ENCODE results near the gene CNGB1. TPM values are rescaled to one million over a fixed set of nuclear protein-coding genes. Genes with fewer than 3 reads are reported as not detected.

CNGB1 gene
- total RNA-seq, 4 donors from 2014 or later, result 0.14 to 1.9 (median 0.87) TPM

DNA sequence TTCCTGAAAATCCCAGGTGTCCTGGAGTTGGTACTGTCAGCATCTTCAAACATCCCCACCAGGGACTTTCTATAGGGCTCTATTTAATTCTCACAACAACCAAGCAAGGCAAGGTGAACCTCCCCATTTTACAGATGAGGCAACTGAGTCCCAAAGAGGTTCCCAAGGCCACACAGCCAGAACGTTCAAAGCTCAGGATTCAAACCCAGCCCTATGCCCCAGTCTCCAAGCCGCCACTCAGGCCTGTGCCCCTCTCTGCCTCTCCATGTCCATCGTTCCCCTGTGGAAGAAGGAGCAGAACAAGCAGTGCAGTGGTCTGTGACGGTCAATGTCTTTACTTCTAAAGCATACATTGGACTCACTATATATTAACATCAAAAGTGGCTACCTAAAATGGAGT is 23.4 kb upstream of the CNGB1 start:
- intact Hi-C loops (cut with DNase I; ENCODE audit: low total_unique reads), result loop anchor here (10.0 kb wide), 1 partner anchor 420 kb away; no protein-coding TSS in a partner anchor
- Histone ChIP-seq H3K27me3 (no peaks in the 10 kb centered on the region), H3K9me3 (no peaks in the 10 kb centered on the region), H3K36me3 (peaks cover 0 to 15% (median 3%) of the 10 kb centered on the region in 4 donors), H3K27ac (no peak overlapping the region), H3K4me1 (peaks cover 0 to 23% (median 5%) of the 10 kb centered on the region in 4 donors), H3K4me3 (no peak overlapping the region)
- in situ Hi-C loops (cut with MboI; ENCODE audit: low pct_ligation_motif_present in 1 of 4, low pct_unique_long_range_greater_than_20kb in 1 of 4, low sequenced_read_pairs in 3 of 4), result no loop called here
- no peak for TF ChIP-seq POLR2A (IDR thresholded peaks at IDR 0.05)
- no peak for TF ChIP-seq POLR2AphosphoS5 (IDR thresholded peaks at IDR 0.05)
- no peak for TF ChIP-seq EP300 (IDR thresholded peaks at IDR 0.05; ENCODE audit: low read depth)
- TF ChIP-seq, protein P1, sequence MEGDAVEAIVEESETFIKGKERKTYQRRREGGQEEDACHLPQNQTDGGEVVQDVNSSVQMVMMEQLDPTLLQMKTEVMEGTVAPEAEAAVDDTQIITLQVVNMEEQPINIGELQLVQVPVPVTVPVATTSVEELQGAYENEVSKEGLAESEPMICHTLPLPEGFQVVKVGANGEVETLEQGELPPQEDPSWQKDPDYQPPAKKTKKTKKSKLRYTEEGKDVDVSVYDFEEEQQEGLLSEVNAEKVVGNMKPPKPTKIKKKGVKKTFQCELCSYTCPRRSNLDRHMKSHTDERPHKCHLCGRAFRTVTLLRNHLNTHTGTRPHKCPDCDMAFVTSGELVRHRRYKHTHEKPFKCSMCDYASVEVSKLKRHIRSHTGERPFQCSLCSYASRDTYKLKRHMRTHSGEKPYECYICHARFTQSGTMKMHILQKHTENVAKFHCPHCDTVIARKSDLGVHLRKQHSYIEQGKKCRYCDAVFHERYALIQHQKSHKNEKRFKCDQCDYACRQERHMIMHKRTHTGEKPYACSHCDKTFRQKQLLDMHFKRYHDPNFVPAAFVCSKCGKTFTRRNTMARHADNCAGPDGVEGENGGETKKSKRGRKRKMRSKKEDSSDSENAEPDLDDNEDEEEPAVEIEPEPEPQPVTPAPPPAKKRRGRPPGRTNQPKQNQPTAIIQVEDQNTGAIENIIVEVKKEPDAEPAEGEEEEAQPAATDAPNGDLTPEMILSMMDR (IDR thresholded peaks at IDR 0.05), result no peak
- DNase-seq, result no peak
- WGBS, 2 donors (ENCODE audit: low coverage in 1 of 2), result 92 to 96% methylated on average over 3 to 4 of the region's 4 CpGs

DNA sequence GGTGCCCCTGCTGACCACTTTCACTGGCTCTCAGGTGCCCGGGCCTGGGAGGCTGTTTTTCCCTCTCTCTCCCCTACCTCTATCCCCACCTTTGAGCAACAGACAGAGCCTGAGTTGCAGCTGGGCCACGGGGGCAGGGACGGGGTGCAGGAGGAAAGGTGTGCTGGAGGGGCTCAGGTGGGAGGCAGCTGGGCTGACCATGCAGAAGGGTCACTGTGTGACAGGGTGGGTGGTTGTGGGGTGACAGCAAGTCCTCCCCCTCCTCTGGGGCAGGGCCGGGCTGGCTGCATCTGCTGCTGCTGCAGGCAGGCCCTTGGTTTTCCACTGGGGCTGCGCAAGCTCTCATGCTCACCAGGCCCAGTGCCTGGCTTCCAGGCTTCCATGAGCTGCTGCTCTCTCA is 23.0 kb upstream of the CNGB1 start:
- Histone ChIP-seq H3K36me3 (peaks cover 0 to 15% (median 3%) of the 10 kb centered on the region in 4 donors), H3K4me1 (peaks cover 0 to 18% (median 2%) of the 10 kb centered on the region in 4 donors), H3K27me3 (no peaks in the 10 kb centered on the region), H3K27ac (no peak overlapping the region), H3K9me3 (no peaks in the 10 kb centered on the region), H3K4me3 (no peak overlapping the region)
- intact Hi-C loops (cut with DNase I; ENCODE audit: low total_unique reads), result loop anchor here (10.0 kb wide), 1 partner anchor 419 kb away; no protein-coding TSS in a partner anchor
- in situ Hi-C loops (cut with MboI; ENCODE audit: low pct_ligation_motif_present in 1 of 4, low pct_unique_long_range_greater_than_20kb in 1 of 4, low sequenced_read_pairs in 3 of 4), result no loop called here
- DNase-seq, result no peak
- TF ChIP-seq POLR2AphosphoS5 (IDR thresholded peaks at IDR 0.05), result no peak
- no peak for TF ChIP-seq POLR2A (IDR thresholded peaks at IDR 0.05)
- TF ChIP-seq EP300 (IDR thresholded peaks at IDR 0.05; ENCODE audit: low read depth), result no peak
- TF ChIP-seq, protein P1 (IDR thresholded peaks at IDR 0.05), result no peak
- WGBS, 2 donors (ENCODE audit: low coverage in 1 of 2), result 88 to 100% methylated on average over 1 to 5 of the region's 5 CpGs

DNA sequence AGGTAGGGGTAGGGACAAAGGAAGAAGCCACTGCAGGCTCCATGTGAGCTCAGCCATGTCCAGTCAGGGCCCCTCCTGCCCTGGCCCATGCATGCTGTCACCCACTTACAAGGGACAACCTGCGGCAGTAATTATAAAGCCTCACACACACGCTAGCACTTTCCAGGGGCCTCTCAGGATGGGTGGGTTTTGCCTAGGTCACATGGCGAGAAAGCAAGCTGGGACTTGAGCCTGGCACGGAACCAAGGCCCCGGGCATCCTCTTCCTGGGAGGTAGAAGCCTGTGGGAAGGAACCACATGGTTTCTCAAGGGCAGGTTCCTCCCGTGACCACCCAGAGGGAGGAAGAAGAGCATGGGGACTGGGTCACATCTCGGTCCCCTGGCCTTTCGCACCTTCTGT is 22.5 kb upstream of the CNGB1 start:
- H3K27ac ChIP-seq, result no peak overlapping the region
- in situ Hi-C loops (cut with MboI; ENCODE audit: low pct_ligation_motif_present in 1 of 4, low pct_unique_long_range_greater_than_20kb in 1 of 4, low sequenced_read_pairs in 3 of 4) (no loop called here), intact Hi-C loops (cut with DNase I; ENCODE audit: low total_unique reads) (loop anchor here (10.0 kb wide), 1 partner anchor 419 kb away; no protein-coding TSS in a partner anchor)

DNA sequence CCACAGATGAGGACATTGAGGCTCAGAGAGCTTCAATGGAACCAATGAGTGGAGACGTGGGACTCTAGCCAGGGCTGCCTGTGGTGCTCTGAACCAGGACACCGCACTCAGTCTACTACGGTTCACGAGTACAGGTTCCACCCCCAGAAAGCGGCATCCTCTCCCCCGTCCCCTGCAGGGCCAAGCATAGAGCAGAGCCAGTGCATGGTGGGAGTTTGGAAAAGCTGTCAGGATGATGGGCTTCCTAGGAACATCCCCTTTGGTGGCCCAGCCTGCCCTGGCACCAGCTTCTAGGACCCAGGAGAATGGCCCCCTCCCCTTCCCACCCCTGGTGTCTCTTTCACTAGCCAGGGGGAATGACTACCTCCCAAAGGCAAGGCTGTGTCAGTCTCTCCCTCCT is 21.2 kb upstream of the CNGB1 start:
- Histone ChIP-seq H3K9me3 (no peaks in the 10 kb centered on the region), H3K27me3 (no peaks in the 10 kb centered on the region), H3K27ac (no peak overlapping the region), H3K36me3 (peaks cover 0 to 10% (median 3%) of the 10 kb centered on the region in 4 donors), H3K4me1 (peaks cover 0 to 6% (median 0%) of the 10 kb centered on the region in 4 donors), H3K4me3 (no peak overlapping the region)
- intact Hi-C loops (cut with DNase I; ENCODE audit: low total_unique reads), result loop anchor here (10.0 kb wide), 1 partner anchor 417 kb away; no protein-coding TSS in a partner anchor
- WGBS, 2 donors (ENCODE audit: low coverage in 1 of 2), result 96% methylated on average over 6 of the region's 6 CpGs; no CpG with 5 or more reads in 1 of the 2 donors
- in situ Hi-C loops (cut with MboI; ENCODE audit: low pct_ligation_motif_present in 1 of 4, low pct_unique_long_range_greater_than_20kb in 1 of 4, low sequenced_read_pairs in 3 of 4), result no loop called here
- DNase-seq, result no peak
- no peak for TF ChIP-seq POLR2AphosphoS5 (IDR thresholded peaks at IDR 0.05)
- no peak for TF ChIP-seq EP300 (IDR thresholded peaks at IDR 0.05; ENCODE audit: low read depth)
- TF ChIP-seq POLR2A (IDR thresholded peaks at IDR 0.05), result no peak
- TF ChIP-seq, protein P1 (IDR thresholded peaks at IDR 0.05), result no peak

More for the DNA sequence above, 22.5 kb upstream of the CNGB1 start:
- WGBS, 2 donors (ENCODE audit: low coverage in 1 of 2), result 84% methylated on average over 8 of the region's 8 CpGs; no CpG with 5 or more reads in 1 of the 2 donors
- peaks cover 0 to 15% (median 3%) of the 10 kb centered on the region in 4 donors for H3K36me3 ChIP-seq
- peaks cover 0 to 13% (median 0%) of the 10 kb centered on the region in 4 donors for H3K4me1 ChIP-seq
- H3K9me3 ChIP-seq, result no peaks in the 10 kb centered on the region
- DNase-seq, result no peak
- H3K27me3 ChIP-seq, result no peaks in the 10 kb centered on the region
- TF ChIP-seq EP300 (IDR thresholded peaks at IDR 0.05; ENCODE audit: low read depth), result no peak
- TF ChIP-seq POLR2AphosphoS5 (IDR thresholded peaks at IDR 0.05), result no peak
- TF ChIP-seq, protein P1 (IDR thresholded peaks at IDR 0.05), result no peak
- TF ChIP-seq POLR2A (IDR thresholded peaks at IDR 0.05), result no peak
- no peak overlapping the region for H3K4me3 ChIP-seq
